SK-N-SH treated with all-trans-retinoic acid at 6 μM for 48 hours (cell line): ENCODE results near the gene POLR3K.

ENCODE experiments used
- CREB5 ChIP-seq: fragments of 250-450 bp; sonication (Bioruptor Pico); IDR thresholded peaks from 2 replicates; pipeline ENCODE4 v1.5.1; 2020; ENCODE audit warnings: low read depth, mild to moderate bottlenecking, moderate library complexity
- TCF4 ChIP-seq: fragments of 250-450 bp; sonication (Bioruptor Pico); IDR thresholded peaks from 2 replicates; pipeline ENCODE4 v1.8.0; 2021; ENCODE audit warnings: mild to moderate bottlenecking, moderate library complexity, borderline replicate concordance

GRCh38 chr16:92431-93339, 39.3 kb upstream of the POLR3K start:
- TF ChIP-seq TCF4 (no peak), CREB5 (CRISPR knock-in tag) (no peak)
